A673 (cell line): ENCODE measurements around the gene DDAH1.
A peak's percentile ranks its signal among the peaks of the same experiment; 100 is the strongest.

Source experiments
- CTCF ChIP-seq: fragments of 300-800, 200-600 bp; sonication (generic); conservative IDR thresholded peaks from 2 replicates; pipeline ENCODE4 v1.5.1; 2017; ENCODE audit warnings: low read depth, mild to moderate bottlenecking, antibody characterized with exemption, low read length, moderate library complexity, mixed read lengths
- EZH2 ChIP-seq: fragments of 200-600 bp; sonication (generic); IDR thresholded peaks from 2 replicates; pipeline ENCODE4 v1.6.1; 2017; ENCODE audit warnings: borderline replicate concordance, low read depth, mild to moderate bottlenecking, mixed read lengths, antibody characterized with exemption, low read length; ENCODE audit not compliant: poor library complexity, severe bottlenecking

GRCh38 chr1:85344256-85344694 is 120.7 kb downstream of the DDAH1 start:
- TF ChIP-seq CTCF, result peak; percentile 63
- TF ChIP-seq EZH2, result no peak
